PFSK-1 (cell line): Measurements from ENCODE around the gene KCNMA1.

Source experiments
- FOXP2 ChIP-seq: optimal IDR thresholded peaks from 2 replicates; pipeline ENCODE3; 2011; ENCODE audit warnings: borderline replicate concordance, control low read depth, inconsistent platforms; ENCODE audit not compliant: insufficient read depth; ENCODE audit errors: extremely low read length, extremely low read depth
- POLR2AphosphoS5 ChIP-seq: IDR thresholded peaks from 2 replicates; pipeline ENCODE4 v1.6.1; 2012; ENCODE audit warnings: low read depth, mild to moderate bottlenecking, control low read depth, low read length, moderate library complexity
- REST ChIP-seq, 2 experiments: IDR thresholded peaks; 2 replicates each; pipeline versions ENCODE4 v1.6.1 to v1.8.0; 2011 to 2012; ENCODE audit warnings: low read depth in 2 of 2, low read length in 2 of 2, control low read depth in 1 of 2, inconsistent platforms in 1 of 2, mild to moderate bottlenecking in 1 of 2, moderate library complexity in 1 of 2; ENCODE audit not compliant: insufficient read depth in 1 of 2
- SIN3A ChIP-seq: IDR thresholded peaks from 2 replicates; pipeline ENCODE4 v1.6.1; 2012; ENCODE audit warnings: mild to moderate bottlenecking, low read length, moderate library complexity, borderline replicate concordance; ENCODE audit not compliant: insufficient read depth
- TAF1 ChIP-seq: IDR thresholded peaks from 2 replicates; pipeline ENCODE4 v1.6.1; 2012; ENCODE audit warnings: low read length, control low read depth, borderline replicate concordance; ENCODE audit not compliant: insufficient read depth

- TF ChIP-seq REST (IDR thresholded peaks at IDR 0.05; ENCODE audit: insufficient read depth in 1 of 2, low read depth in 2 of 2, low read length in 2 of 2) (no peak), POLR2AphosphoS5 (no peak), TAF1 (no peak), SIN3A (no peak), FOXP2 (no peak)
Observed at GRCh38 chr10:77192402-77192801, 445.2 kb downstream of the KCNMA1 start.
